Body of pancreas (tissue), 4 donors: ENCODE data around the gene CCDC188. TPM values are rescaled to one million over a fixed set of nuclear protein-coding genes. Genes with fewer than 3 reads are reported as not detected.

Experiments
- ATAC-seq: fragments of 150-250 bp; one replicate; pipeline ENCODE4 v1.9.1; 2016
- DNase-seq, 4 donors: peaks; one replicate each; pipeline ENCODE4 v3.0.0-alpha.2; 2019
- H3K27ac ChIP-seq, 4 donors: fragments of 200-600 bp; sonication (generic); 1 replicate in 3 of 4; 2 replicates in 1 of 4; pipeline versions ENCODE4 v1.5.1 to v1.6.1; 2016 to 2019; ENCODE audit warnings: mild to moderate bottlenecking in 1 of 4, mixed read lengths in 1 of 4, moderate library complexity in 1 of 4
- H3K27me3 ChIP-seq, 2 donors: fragments of 200-600 bp; sonication (generic); one replicate each; pipeline ENCODE4 v1.6.0; 2016; ENCODE audit warnings: mild to moderate bottlenecking in 1 of 2
- H3K36me3 ChIP-seq, 2 donors: fragments of 200-600 bp; sonication (generic); replicated peaks in 1 of 2; 2 replicates each; pipeline ENCODE4 v1.5.1; 2016; ENCODE audit warnings: low read depth in 2 of 2; ENCODE audit not compliant: insufficient read depth in 1 of 2
- H3K4me1 ChIP-seq: fragments of 200-600 bp; sonication (generic); one replicate; pipeline ENCODE4 v1.6.0; 2016
- H3K4me3 ChIP-seq, 2 donors: fragments of 200-600 bp; sonication (generic); 1 replicate in 1 of 2; 2 replicates in 1 of 2; pipeline ENCODE4 v1.5.1; 2016 to 2019
- H3K9me3 ChIP-seq, 3 donors: fragments of 200-600 bp; sonication (generic); 1 replicate in 2 of 3; 2 replicates in 1 of 3; pipeline ENCODE4 v1.5.1; 2016
- CTCF ChIP-seq, 7 experiments: fragments of 450-650 bp in 4 of 7; fragments of 200-600 bp in 3 of 7; sonication (generic) in 3 of 7; IDR thresholded peaks; one replicate each; pipeline ENCODE4 v1.5.1; 2016 to 2019; ENCODE audit warnings: antibody characterized with exemption in 7 of 7
- POLR2A ChIP-seq, 3 donors: fragments of 450-650 bp; IDR thresholded peaks; one replicate each; pipeline ENCODE4 v1.6.1; 2016; ENCODE audit warnings: antibody characterized with exemption in 3 of 3, mild to moderate bottlenecking in 2 of 3
- WGBS, 2 donors: methylation state at CpG; one replicate each; pipeline ENCODE4 v1.1.5; 2017; 5-methylcytosine and 5-hydroxymethylcytosine counted together
- intact Hi-C: fragments of 100-400 bp; cut with DNase I; formaldehyde crosslinking; loops from one replicate; pipeline ENCODE4 v1.15.1; 2023
- total RNA-seq, 2 donors: library from RNA; depleted of rRNA; stranded (reverse); fragments of >200 nt; gene quantifications; one replicate each; pipeline ENCODE4 v1.1.0, GENCODE V29; 2016

CCDC188 gene
- total RNA-seq, 2 donors from 2014 or later: not detected

- Histone ChIP-seq H3K27me3 (no peaks in the 10 kb centered on the region), H3K4me3 (no peak overlapping the region), H3K4me1 (no peaks in the 10 kb centered on the region), H3K36me3 (no peaks in the 10 kb centered on the region), H3K27ac (no peak overlapping the region), H3K9me3 (no peaks in the 10 kb centered on the region)
- DNase-seq (no peak), ATAC-seq (no peak)
- 55 to 81% methylated on average over 4 to 6 of the region's 6 CpGs for WGBS, 2 donors
- TF ChIP-seq CTCF (IDR thresholded peaks at IDR 0.05) (no peak), POLR2A (IDR thresholded peaks at IDR 0.05) (no peak)
- intact Hi-C loops: no loop called here
Measured at GRCh38 chr22:20185750-20186149, 34.9 kb upstream of the CCDC188 start.

GRCh38 chr22:20184501-20185165, 33.8 kb upstream of the CCDC188 start:
- Histone ChIP-seq H3K27ac (no peak overlapping the region), H3K9me3 (no peaks in the 10 kb centered on the region), H3K27me3 (no peaks in the 10 kb centered on the region), H3K36me3 (no peaks in the 10 kb centered on the region), H3K4me1 (no peaks in the 10 kb centered on the region), H3K4me3 (no peak overlapping the region)
- TF ChIP-seq POLR2A (IDR thresholded peaks at IDR 0.05) (no peak), CTCF (IDR thresholded peaks at IDR 0.05) (no peak)
- intact Hi-C loops: no loop called here
- 35 to 52% methylated on average over 8 to 17 of the region's 18 CpGs for WGBS, 2 donors
- DNase-seq (no peak), ATAC-seq (no peak)

- no peaks in the 10 kb centered on the region for H3K4me1 ChIP-seq
- ATAC-seq (no peak), DNase-seq (no peak)
- 80 to 85% methylated on average over 2 to 6 of the region's 6 CpGs for WGBS, 2 donors
- no peaks in the 10 kb centered on the region for H3K36me3 ChIP-seq
- intact Hi-C loops: no loop called here
- H3K4me3 ChIP-seq: no peak overlapping the region
- no peak overlapping the region for H3K27ac ChIP-seq
- H3K9me3 ChIP-seq: no peaks in the 10 kb centered on the region
- no peaks in the 10 kb centered on the region for H3K27me3 ChIP-seq
- TF ChIP-seq POLR2A (IDR thresholded peaks at IDR 0.05) (no peak), CTCF (IDR thresholded peaks at IDR 0.05) (no peak)
Measured at GRCh38 chr22:20183823-20184222, 33.0 kb upstream of the CCDC188 start.

- no peaks in the 10 kb centered on the region for H3K36me3 ChIP-seq
- no peak overlapping the region for H3K4me3 ChIP-seq
- TF ChIP-seq POLR2A (IDR thresholded peaks at IDR 0.05) (no peak), CTCF (IDR thresholded peaks at IDR 0.05) (no peak)
- H3K27ac ChIP-seq: no peak overlapping the region
- H3K9me3 ChIP-seq: no peaks in the 10 kb centered on the region
- no peaks in the 10 kb centered on the region for H3K27me3 ChIP-seq
- DNase-seq (no peak), ATAC-seq (no peak)
- H3K4me1 ChIP-seq: no peaks in the 10 kb centered on the region
- 82 to 83% methylated on average over 6 to 8 of the region's 8 CpGs for WGBS, 2 donors
- intact Hi-C loops: no loop called here
Measured at GRCh38 chr22:20183101-20183500, 32.2 kb upstream of the CCDC188 start.

GRCh38 chr22:20182365-20182764, 31.5 kb upstream of the CCDC188 start:
- DNase-seq: no peak
- ATAC-seq: no peak
- intact Hi-C loops: no loop called here

More at GRCh38 chr22:20182365-20182764, 31.5 kb upstream of the CCDC188 start:
- H3K4me1 ChIP-seq: no peaks in the 10 kb centered on the region
- no peak overlapping the region for H3K4me3 ChIP-seq
- H3K36me3 ChIP-seq: no peaks in the 10 kb centered on the region
- TF ChIP-seq POLR2A (IDR thresholded peaks at IDR 0.05): no peak
- no peak for TF ChIP-seq CTCF (IDR thresholded peaks at IDR 0.05)
- H3K9me3 ChIP-seq: no peaks in the 10 kb centered on the region
- H3K27ac ChIP-seq: no peak overlapping the region
- 77 to 90% methylated on average over 2 to 9 of the region's 9 CpGs for whole genome bisulfite sequencing, 2 donors
- H3K27me3 ChIP-seq: no peaks in the 10 kb centered on the region
